DOHH2 (cell line): Measurements from ENCODE around the gene OTOR.
A peak's percentile ranks its signal among the peaks of the same experiment; 100 is the strongest.

Experiments
- H3F3A ChIP-seq: fragments of 200-600 bp; sonication (generic), shearing (Covaris generic); 2 replicates; pipeline ENCODE4 v1.6.0; 2016; ENCODE audit warnings: antibody characterized with exemption, mild to moderate bottlenecking; ENCODE audit not compliant: control insufficient read depth, insufficient read depth
- H3K27ac ChIP-seq: fragments of 200-600 bp; sonication (generic); 2 replicates; pipeline ENCODE4 v1.5.1; 2014; ENCODE audit warnings: low read depth, mild to moderate bottlenecking, low read length, moderate library complexity
- H3K27me3 ChIP-seq: fragments of 200-600 bp; sonication (generic); 2 replicates; pipeline ENCODE4 v1.6.1; 2014; ENCODE audit warnings: mild to moderate bottlenecking, low read length, mixed read lengths; ENCODE audit not compliant: control insufficient read depth
- H3K36me3 ChIP-seq: fragments of 200-600 bp; sonication (generic); 2 replicates; pipeline ENCODE4 v1.6.1; 2014; ENCODE audit warnings: mild to moderate bottlenecking, low read length, moderate library complexity, mixed read lengths; ENCODE audit not compliant: control insufficient read depth
- H3K4me1 ChIP-seq: fragments of 200-600 bp; sonication (generic); 2 replicates; pipeline ENCODE4 v1.6.1; 2014; ENCODE audit warnings: mild to moderate bottlenecking, low read length, mixed read lengths; ENCODE audit not compliant: control insufficient read depth
- H3K4me2 ChIP-seq: fragments of 200-600 bp; sonication (generic); 2 replicates; pipeline ENCODE4 v1.6.0; 2014; ENCODE audit warnings: mild to moderate bottlenecking, low read length, moderate library complexity
- H3K4me3 ChIP-seq: fragments of 200-600 bp; sonication (generic); 2 replicates; pipeline ENCODE4 v1.5.1; 2014; ENCODE audit warnings: mild to moderate bottlenecking, low read length, mixed read lengths
- H3K79me2 ChIP-seq: fragments of 200-600 bp; sonication (generic); 2 replicates; pipeline ENCODE4 v1.6.1; 2014; ENCODE audit warnings: mild to moderate bottlenecking, low read length, mixed read lengths; ENCODE audit not compliant: control insufficient read depth
- H3K9me2 ChIP-seq: fragments of 200-600 bp; sonication (generic); replicated peaks from 2 replicates; pipeline ENCODE4 v1.6.1; 2014; ENCODE audit warnings: mild to moderate bottlenecking, low read length, mixed read lengths; ENCODE audit not compliant: control insufficient read depth
- H3K9me3 ChIP-seq: fragments of 200-600 bp; sonication (generic); 2 replicates; pipeline ENCODE4 v1.6.1; 2014; ENCODE audit warnings: antibody characterized with exemption, low read length, mixed read lengths; ENCODE audit not compliant: control insufficient read depth, insufficient read depth
- H4K20me1 ChIP-seq: fragments of 200-600 bp; sonication (generic); 2 replicates; pipeline ENCODE4 v1.6.0; 2014; ENCODE audit warnings: low read depth, mild to moderate bottlenecking, antibody characterized with exemption, low read length, moderate library complexity; ENCODE audit not compliant: control insufficient read depth, insufficient read depth
- EZH2phosphoT487 ChIP-seq: fragments of 200-600 bp; sonication (generic); IDR thresholded peaks from 2 replicates; pipeline ENCODE4 v1.6.1; 2017; ENCODE audit warnings: borderline replicate concordance, mild to moderate bottlenecking, antibody characterized with exemption, low read length, moderate library complexity, mixed read lengths
- TF ChIP-seq, protein P1 (sequence below): fragments of 200-600 bp; sonication (generic); IDR thresholded peaks from one replicate; pipeline ENCODE4 v1.5.1; 2014; ENCODE audit warnings: antibody characterized with exemption, mild to moderate bottlenecking, low read depth, low read length; ENCODE audit not compliant: poor library complexity, severe bottlenecking

Gene OTOR, protein sequence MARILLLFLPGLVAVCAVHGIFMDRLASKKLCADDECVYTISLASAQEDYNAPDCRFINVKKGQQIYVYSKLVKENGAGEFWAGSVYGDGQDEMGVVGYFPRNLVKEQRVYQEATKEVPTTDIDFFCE

DNA sequence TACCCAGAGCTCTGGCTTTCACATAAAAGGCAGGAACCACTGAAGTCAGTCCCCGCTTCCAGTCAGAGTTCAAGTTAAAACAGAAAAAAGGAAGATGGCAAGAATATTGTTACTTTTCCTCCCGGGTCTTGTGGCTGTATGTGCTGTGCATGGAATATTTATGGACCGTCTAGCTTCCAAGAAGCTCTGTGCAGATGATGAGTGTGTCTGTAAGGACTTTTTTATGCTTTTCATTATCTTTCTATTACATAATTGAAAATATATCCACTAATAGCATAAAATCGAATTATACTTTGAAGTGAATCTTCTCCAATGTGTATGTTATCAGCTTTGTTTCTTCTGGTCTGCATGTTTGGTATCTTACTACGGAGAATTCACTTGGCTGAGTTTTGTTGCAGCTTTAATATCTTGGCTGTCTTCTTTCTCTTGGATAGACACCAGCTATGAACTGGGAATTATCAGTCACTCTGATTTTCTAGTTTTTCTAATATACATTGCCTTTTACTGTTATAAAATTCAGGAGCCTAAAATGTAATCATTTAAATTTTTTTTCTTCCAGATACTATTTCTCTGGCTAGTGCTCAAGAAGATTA lies at the start of gene OTOR:
Gene OTOR (plus strand): TSS at position 51 of the 593 bp plus-strand sequence. CDS start 44 bp downstream, at position 95.
- Histone ChIP-seq H3K9me2 (no peaks in the 10 kb centered on the region), H3K9me3 (no peaks in the 10 kb centered on the region), H3F3A (no peaks in the 10 kb centered on the region), H3K4me1 (no peaks in the 10 kb centered on the region), H3K27me3 (no peaks in the 10 kb centered on the region), H3K4me2 (no peak within 1 kb of the TSS), H4K20me1 (no peaks in the 10 kb centered on the region), H3K4me3 (no peak within 1 kb of the TSS), H3K27ac (no peak within 1 kb of the TSS), H3K79me2 (no peaks in the 10 kb centered on the region), H3K36me3 (no peaks in the 10 kb centered on the region)
- TF ChIP-seq, protein P1, sequence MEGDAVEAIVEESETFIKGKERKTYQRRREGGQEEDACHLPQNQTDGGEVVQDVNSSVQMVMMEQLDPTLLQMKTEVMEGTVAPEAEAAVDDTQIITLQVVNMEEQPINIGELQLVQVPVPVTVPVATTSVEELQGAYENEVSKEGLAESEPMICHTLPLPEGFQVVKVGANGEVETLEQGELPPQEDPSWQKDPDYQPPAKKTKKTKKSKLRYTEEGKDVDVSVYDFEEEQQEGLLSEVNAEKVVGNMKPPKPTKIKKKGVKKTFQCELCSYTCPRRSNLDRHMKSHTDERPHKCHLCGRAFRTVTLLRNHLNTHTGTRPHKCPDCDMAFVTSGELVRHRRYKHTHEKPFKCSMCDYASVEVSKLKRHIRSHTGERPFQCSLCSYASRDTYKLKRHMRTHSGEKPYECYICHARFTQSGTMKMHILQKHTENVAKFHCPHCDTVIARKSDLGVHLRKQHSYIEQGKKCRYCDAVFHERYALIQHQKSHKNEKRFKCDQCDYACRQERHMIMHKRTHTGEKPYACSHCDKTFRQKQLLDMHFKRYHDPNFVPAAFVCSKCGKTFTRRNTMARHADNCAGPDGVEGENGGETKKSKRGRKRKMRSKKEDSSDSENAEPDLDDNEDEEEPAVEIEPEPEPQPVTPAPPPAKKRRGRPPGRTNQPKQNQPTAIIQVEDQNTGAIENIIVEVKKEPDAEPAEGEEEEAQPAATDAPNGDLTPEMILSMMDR, result no peak
- no peak for TF ChIP-seq EZH2phosphoT487

GRCh38 chr20:16699293-16699692 lies 48.9 kb upstream of the OTOR start:
- H3K4me1 ChIP-seq, result no peaks in the 10 kb centered on the region
- H3F3A ChIP-seq, result no peaks in the 10 kb centered on the region
- no peak overlapping the region for H3K4me3 ChIP-seq
- H3K79me2 ChIP-seq, result no peaks in the 10 kb centered on the region
- H3K9me2 ChIP-seq, result no peaks in the 10 kb centered on the region
- H3K9me3 ChIP-seq, result no peaks in the 10 kb centered on the region
- no peaks in the 10 kb centered on the region for H3K36me3 ChIP-seq
- TF ChIP-seq, protein P1, result no peak
- no peak for TF ChIP-seq EZH2phosphoT487
- H3K4me2 ChIP-seq, result no peak overlapping the region
- H3K27me3 ChIP-seq, result no peaks in the 10 kb centered on the region; the same call in 1 of the 2 replicates
- H3K27ac ChIP-seq, result no peak overlapping the region
- H4K20me1 ChIP-seq, result no peaks in the 10 kb centered on the region

GRCh38 chr20:16701296-16701695 lies 46.9 kb upstream of the OTOR start:
- Histone ChIP-seq H3K36me3 (no peaks in the 10 kb centered on the region), H3K9me2 (no peaks in the 10 kb centered on the region), H3K79me2 (no peaks in the 10 kb centered on the region), H3K4me2 (no peak overlapping the region), H3K9me3 (no peaks in the 10 kb centered on the region), H3K27me3 (no peaks in the 10 kb centered on the region; the same call in 1 of the 2 replicates), H3K4me1 (no peaks in the 10 kb centered on the region), H4K20me1 (no peaks in the 10 kb centered on the region), H3K4me3 (no peak overlapping the region), H3F3A (no peaks in the 10 kb centered on the region), H3K27ac (no peak overlapping the region)
- TF ChIP-seq EZH2phosphoT487, result no peak
- TF ChIP-seq, protein P1, result peak; percentile 32
